ENCODE data around the gene NEURL1. TPM values are rescaled to one million over a fixed set of nuclear protein-coding genes. Genes with fewer than 3 reads are reported as not detected.

NEURL1 gene
- total RNA-seq, 1 donor, result under 0.01 TPM

- DNase-seq (ENCODE audit: low read depth), result peak; percentile 59
- TF ChIP-seq CTCF (IDR thresholded peaks at IDR 0.05; ENCODE audit: insufficient read depth, low read depth, low read length), result no peak
- no peak overlapping the region for H3K4me3 ChIP-seq (ENCODE audit: low read depth, low read length)
Observed at GRCh38 chr10:103470761-103471653, 22.5 kb upstream of the NEURL1 start.

- no peak for TF ChIP-seq CTCF (IDR thresholded peaks at IDR 0.05; ENCODE audit: insufficient read depth, low read depth, low read length)
- no peak overlapping the region for H3K4me3 ChIP-seq (ENCODE audit: low read depth, low read length)
- no peak for DNase-seq (ENCODE audit: low read depth)
Observed at GRCh38 chr10:103472005-103472404, 21.5 kb upstream of the NEURL1 start.

- no peak for TF ChIP-seq CTCF (IDR thresholded peaks at IDR 0.05; ENCODE audit: insufficient read depth, low read depth, low read length)
- no peak for DNase-seq (ENCODE audit: low read depth)
- H3K4me3 ChIP-seq (ENCODE audit: low read depth, low read length), result no peak overlapping the region
Observed at GRCh38 chr10:103473261-103473671, 20.2 kb upstream of the NEURL1 start.

- TF ChIP-seq CTCF (IDR thresholded peaks at IDR 0.05; ENCODE audit: insufficient read depth, low read depth, low read length), result no peak
- no peak overlapping the region for H3K4me3 ChIP-seq (ENCODE audit: low read depth, low read length)
- no peak for DNase-seq (ENCODE audit: low read depth)
Observed at GRCh38 chr10:103474077-103474476, 19.4 kb upstream of the NEURL1 start.

- TF ChIP-seq CTCF (IDR thresholded peaks at IDR 0.05; ENCODE audit: insufficient read depth, low read depth, low read length), result no peak
- DNase-seq (ENCODE audit: low read depth), result no peak
- H3K4me3 ChIP-seq (ENCODE audit: low read depth, low read length), result no peak overlapping the region
Observed at GRCh38 chr10:103475437-103475836, 18.1 kb upstream of the NEURL1 start.

GRCh38 chr10:103476046-103476768 lies 17.3 kb upstream of the NEURL1 start:
- H3K4me3 ChIP-seq (ENCODE audit: low read depth, low read length), result no peak overlapping the region
- peak; percentile 25 for DNase-seq (ENCODE audit: low read depth)
- peak; percentile 29 for TF ChIP-seq CTCF (IDR thresholded peaks at IDR 0.05; ENCODE audit: insufficient read depth, low read depth, low read length)

Measured in fibroblast of villous mesenchyme (primary cell).